Fibroblast of mammary gland (primary cell): Measurements from ENCODE around the gene CHCHD3.

Experiments
- DNase-seq: peaks from one replicate; pipeline ENCODE4 v3.0.0-alpha.2; 2010; ENCODE audit warnings: low read depth
- H3K4me3 ChIP-seq: 2 replicates; pipeline ENCODE4 v1.5.1; 2011; ENCODE audit warnings: low read depth, mild to moderate bottlenecking, low read length, moderate library complexity; ENCODE audit not compliant: control insufficient read depth
- TF ChIP-seq, protein P1 (sequence below): conservative IDR thresholded peaks from 2 replicates; pipeline ENCODE4 v1.5.1; 2011; ENCODE audit warnings: low read depth, low read length, inconsistent platforms; ENCODE audit not compliant: control insufficient read depth, insufficient read depth

CHCHD3 gene

DNA sequence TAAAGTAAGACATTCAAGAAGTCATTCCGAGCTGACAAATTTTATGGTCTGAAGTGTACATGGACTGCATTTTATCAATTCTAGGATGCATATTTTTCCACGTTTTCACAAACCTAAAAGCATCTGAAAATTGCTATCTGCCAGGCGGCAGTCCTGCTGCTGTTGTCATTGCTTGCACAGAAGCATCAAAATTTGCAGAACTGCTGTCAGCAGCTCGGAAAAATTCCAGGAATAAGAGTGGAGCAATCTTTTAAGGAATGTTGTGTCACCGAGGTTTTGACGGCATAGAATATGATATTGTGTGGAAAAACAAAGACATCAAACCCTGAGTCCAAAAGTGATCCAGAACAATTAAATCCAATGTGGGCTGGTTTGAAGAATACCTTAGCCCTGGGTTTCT lies 61.4 kb downstream of the CHCHD3 start:
- no peak overlapping the region for H3K4me3 ChIP-seq
- DNase-seq = no peak
- TF ChIP-seq, protein P1, sequence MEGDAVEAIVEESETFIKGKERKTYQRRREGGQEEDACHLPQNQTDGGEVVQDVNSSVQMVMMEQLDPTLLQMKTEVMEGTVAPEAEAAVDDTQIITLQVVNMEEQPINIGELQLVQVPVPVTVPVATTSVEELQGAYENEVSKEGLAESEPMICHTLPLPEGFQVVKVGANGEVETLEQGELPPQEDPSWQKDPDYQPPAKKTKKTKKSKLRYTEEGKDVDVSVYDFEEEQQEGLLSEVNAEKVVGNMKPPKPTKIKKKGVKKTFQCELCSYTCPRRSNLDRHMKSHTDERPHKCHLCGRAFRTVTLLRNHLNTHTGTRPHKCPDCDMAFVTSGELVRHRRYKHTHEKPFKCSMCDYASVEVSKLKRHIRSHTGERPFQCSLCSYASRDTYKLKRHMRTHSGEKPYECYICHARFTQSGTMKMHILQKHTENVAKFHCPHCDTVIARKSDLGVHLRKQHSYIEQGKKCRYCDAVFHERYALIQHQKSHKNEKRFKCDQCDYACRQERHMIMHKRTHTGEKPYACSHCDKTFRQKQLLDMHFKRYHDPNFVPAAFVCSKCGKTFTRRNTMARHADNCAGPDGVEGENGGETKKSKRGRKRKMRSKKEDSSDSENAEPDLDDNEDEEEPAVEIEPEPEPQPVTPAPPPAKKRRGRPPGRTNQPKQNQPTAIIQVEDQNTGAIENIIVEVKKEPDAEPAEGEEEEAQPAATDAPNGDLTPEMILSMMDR = no peak

DNA sequence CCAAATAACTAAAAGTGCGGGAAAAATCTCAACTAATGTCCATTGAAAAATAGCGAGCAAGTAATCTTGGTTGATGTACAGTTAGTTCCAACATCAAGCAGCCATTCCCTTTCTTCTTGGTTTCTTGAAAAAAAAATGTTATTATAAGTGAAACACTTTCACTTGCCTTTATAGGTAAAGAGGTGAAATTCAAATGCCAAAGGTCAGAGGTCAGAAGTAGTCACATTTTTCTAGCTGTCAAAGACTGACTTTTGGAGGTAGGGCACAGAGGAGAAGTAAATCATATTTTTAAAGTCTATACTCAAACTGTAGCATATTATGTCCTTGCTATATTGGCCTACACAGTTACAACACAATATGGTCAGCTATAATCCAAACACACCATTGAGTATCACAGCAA lies 62.3 kb downstream of the CHCHD3 start:
- no peak overlapping the region for H3K4me3 ChIP-seq
- DNase-seq = no peak
- TF ChIP-seq, protein P1 = no peak

DNA sequence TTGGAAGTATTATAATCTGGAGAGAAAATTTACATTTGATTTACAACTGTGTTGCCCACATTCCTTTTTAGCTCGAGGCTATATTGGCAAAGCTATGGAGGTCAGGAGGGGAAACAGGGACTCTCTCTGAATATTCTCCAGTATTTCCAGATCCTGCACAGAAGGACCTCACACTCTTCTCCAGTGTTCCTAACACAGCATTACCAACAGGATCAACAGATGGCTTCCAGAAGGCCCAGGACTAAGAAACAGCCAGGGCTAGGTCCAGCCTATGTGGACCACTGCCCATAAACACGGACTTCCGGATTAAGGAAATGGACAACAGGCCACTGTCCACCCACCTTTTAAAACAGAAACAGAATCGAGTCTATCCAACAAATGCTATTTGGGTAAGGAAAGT lies 65.3 kb downstream of the CHCHD3 start:
- no peak for DNase-seq
- no peak overlapping the region for H3K4me3 ChIP-seq
- TF ChIP-seq, protein P1 = no peak

DNA sequence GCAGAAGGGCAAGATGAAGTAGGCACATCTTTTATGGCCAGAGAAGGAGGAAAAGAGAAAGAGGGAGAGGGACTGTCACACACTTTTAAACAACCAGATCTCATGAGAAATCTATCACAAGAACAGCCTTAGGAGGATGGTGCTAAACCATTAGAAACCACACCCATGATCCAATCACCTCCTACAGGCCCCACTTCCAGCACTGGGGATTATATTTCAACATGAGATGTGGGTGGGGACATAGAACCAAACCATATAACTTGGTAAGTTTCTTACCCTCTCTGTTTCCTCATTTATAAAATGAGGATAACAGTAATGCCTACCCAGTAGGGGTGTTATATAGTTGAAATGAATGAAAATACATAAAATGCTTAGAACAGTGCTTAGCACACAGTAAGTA lies 66.0 kb downstream of the CHCHD3 start:
- no peak overlapping the region for H3K4me3 ChIP-seq
- TF ChIP-seq, protein P1 = no peak
- DNase-seq = no peak

DNA sequence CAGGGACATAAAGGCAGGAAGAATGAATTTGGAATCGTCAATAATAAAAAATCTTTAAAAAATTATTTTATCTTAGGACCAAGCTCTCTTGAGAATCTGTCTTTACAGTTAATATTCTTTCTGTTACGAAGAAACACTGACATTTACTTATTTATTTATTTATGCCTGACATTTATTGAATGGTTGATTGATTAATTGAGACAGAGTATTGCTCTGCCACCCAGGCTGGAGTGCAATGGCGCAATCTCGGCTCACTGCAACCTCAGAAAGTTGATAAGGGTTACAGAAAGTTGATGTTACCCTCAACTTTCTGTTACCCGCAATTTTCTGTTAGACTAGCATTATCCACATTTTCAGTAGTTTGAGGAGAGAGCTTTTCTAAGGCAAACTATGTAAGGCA lies 70.1 kb downstream of the CHCHD3 start:
- TF ChIP-seq, protein P1 = no peak
- no peak overlapping the region for H3K4me3 ChIP-seq
- DNase-seq = no peak

DNA sequence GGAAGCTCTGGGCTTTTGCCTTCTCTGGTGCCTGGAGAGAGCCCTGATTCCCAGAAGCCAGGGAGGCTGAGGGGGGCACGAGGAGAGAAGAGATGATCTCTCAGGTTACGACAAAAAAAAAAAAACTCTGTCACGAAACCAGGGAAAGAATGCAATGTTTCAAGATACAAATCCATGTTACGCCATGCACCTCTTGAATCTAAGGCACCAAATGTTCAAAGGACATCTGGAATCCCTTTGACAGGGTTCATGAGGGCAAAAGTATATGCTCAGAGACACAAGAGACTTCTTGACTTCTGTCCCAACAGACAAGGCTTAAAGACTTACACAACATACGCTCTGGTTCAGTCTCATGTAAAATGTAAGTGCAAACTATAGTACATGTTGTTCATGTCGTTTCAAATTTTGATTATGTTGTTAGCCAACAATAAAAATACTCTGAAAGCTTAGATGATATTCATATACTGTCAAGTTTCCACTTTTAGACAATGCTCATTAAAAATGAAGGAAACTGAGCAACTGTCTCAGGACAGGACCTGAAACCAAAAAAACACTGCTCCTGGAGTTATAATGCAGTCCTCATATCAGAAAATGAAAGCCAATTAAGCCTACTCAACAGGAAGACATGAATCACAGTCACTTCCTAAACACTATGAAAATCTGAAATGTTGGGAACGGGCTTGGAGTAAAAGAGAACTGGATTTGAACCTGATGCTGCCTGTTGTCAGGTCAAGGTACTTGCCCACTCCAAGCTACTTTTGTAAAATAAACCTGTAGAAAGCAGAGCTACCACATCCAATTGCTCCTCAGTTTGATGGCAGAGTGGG lies 72.3 kb downstream of the CHCHD3 start:
- TF ChIP-seq, protein P1 = no peak
- H3K4me3 ChIP-seq = no peak overlapping the region

More for the DNA sequence above, 72.3 kb downstream of the CHCHD3 start:
- no peak for DNase-seq
